Neural cell (in vitro differentiated cells): ENCODE results near the gene EEPD1.

ENCODE experiments used
- CTCF ChIP-seq: fragments of 450-650 bp; IDR thresholded peaks from 2 replicates; pipeline ENCODE4 v1.5.1; 2014; ENCODE audit warnings: antibody characterized with exemption, mild to moderate bottlenecking, moderate library complexity; ENCODE audit not compliant: poor library complexity, severe bottlenecking
- EP300 ChIP-seq: fragments of 450-650 bp; conservative IDR thresholded peaks from 2 replicates; pipeline ENCODE4 v1.6.1; 2014; ENCODE audit warnings: antibody characterized with exemption, mild to moderate bottlenecking, moderate library complexity; ENCODE audit not compliant: poor library complexity, severe bottlenecking
- EZH2 ChIP-seq: fragments of 200-600, 300-800 bp; shearing (Covaris generic), sonication (generic); IDR thresholded peaks from 2 replicates; pipeline ENCODE4 v1.6.1; 2014; ENCODE audit warnings: antibody characterized with exemption, low read length, borderline replicate concordance, mild to moderate bottlenecking; ENCODE audit not compliant: insufficient read depth, poor library complexity, severe bottlenecking
- MXI1 ChIP-seq: fragments of 450-650 bp; conservative IDR thresholded peaks from 2 replicates; pipeline ENCODE4 v1.6.1; 2014; ENCODE audit warnings: antibody characterized with exemption, mild to moderate bottlenecking; ENCODE audit not compliant: poor library complexity, severe bottlenecking
- POLR2AphosphoS5 ChIP-seq: IDR thresholded peaks from 2 replicates; pipeline ENCODE4 v1.6.1; 2012
- RAD21 ChIP-seq: fragments of 450-650 bp; conservative IDR thresholded peaks from 2 replicates; pipeline ENCODE4 v1.6.1; 2014; ENCODE audit warnings: antibody characterized with exemption, mild to moderate bottlenecking, moderate library complexity
- REST ChIP-seq: IDR thresholded peaks from 2 replicates; pipeline ENCODE4 v1.6.1; 2012; ENCODE audit warnings: borderline replicate concordance
- SMC3 ChIP-seq: fragments of 450-650 bp; conservative IDR thresholded peaks from 2 replicates; pipeline ENCODE4 v1.6.1; 2014; ENCODE audit warnings: antibody characterized with exemption, mild to moderate bottlenecking, moderate library complexity; ENCODE audit not compliant: poor library complexity
- TAF1 ChIP-seq: IDR thresholded peaks from 2 replicates; pipeline ENCODE4 v1.6.1; 2012; ENCODE audit warnings: low read depth

DNA sequence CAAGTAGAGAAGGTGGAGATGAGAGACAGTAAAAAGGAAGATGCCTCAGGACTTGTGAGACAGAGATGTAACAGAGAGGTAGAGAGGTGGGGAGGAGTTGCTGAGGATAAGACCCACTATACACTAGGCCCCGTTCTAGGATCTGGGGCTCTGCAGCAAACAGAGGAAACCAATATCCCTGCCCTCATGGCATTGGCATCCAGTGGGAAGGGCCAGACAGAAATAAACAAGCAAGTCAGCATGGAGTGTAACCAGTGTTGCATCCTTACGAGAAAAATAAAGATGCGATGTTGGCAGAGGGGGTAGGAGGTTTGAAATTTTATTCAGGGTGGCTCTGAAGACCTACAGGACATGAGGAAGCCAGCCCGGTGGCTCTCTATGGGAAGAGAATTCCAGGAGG, 22.0 kb upstream of the EEPD1 start:
- TF ChIP-seq CTCF (no peak), REST (no peak), POLR2AphosphoS5 (no peak), EZH2 (no peak), EP300 (no peak), SMC3 (no peak), MXI1 (no peak), TAF1 (no peak), RAD21 (no peak)
